Measurements from ENCODE around the gene SPEN.

SPEN gene

GRCh38 chr1:15938628-15939161 lies 91.2 kb downstream of the SPEN start:
- no peak for DNase-seq

- no peak for DNase-seq
These were observed 91.9 kb downstream of the SPEN start for GRCh38 chr1:15939181-15940109.

- no peak for DNase-seq
These were observed 92.9 kb downstream of the SPEN start for GRCh38 chr1:15940110-15941043.

- no peak for DNase-seq
These were observed 93.7 kb downstream of the SPEN start for GRCh38 chr1:15941044-15941840.

- DNase-seq, result no peak
These were observed 94.6 kb downstream of the SPEN start for GRCh38 chr1:15941899-15942660.

GRCh38 chr1:15942661-15943327 lies 95.3 kb downstream of the SPEN start:
- no peak for DNase-seq

- no peak for DNase-seq
These were observed 96.0 kb downstream of the SPEN start for GRCh38 chr1:15943328-15943991.

GRCh38 chr1:15943992-15944307 lies 96.4 kb downstream of the SPEN start:
- DNase-seq, result no peak

GRCh38 chr1:15944308-15945010 lies 97.0 kb downstream of the SPEN start:
- DNase-seq, result no peak

- no peak for DNase-seq
These were observed 97.7 kb downstream of the SPEN start for GRCh38 chr1:15945011-15945831.

GRCh38 chr1:15945832-15946448 lies 98.4 kb downstream of the SPEN start:
- DNase-seq, result no peak

- no peak for DNase-seq
These were observed 99.3 kb downstream of the SPEN start for GRCh38 chr1:15946571-15947381.

GRCh38 chr1:15947382-15948090 lies 100.0 kb downstream of the SPEN start:
- no peak for DNase-seq

GRCh38 chr1:15948091-15948591 lies 100.6 kb downstream of the SPEN start:
- DNase-seq, result no peak

- DNase-seq, result no peak
These were observed 101.3 kb downstream of the SPEN start for GRCh38 chr1:15948595-15949452.
